ENCODE data around the gene SIX2. TPM values are rescaled to one million over a fixed set of nuclear protein-coding genes. Genes with fewer than 3 reads are reported as not detected.

Gene SIX2
- total and polyA plus RNA-seq, 2 donors (not counting 3 experiments of a cell fraction or from before 2014, with no cell fraction given) = 0.24 to 0.54 TPM

DNA sequence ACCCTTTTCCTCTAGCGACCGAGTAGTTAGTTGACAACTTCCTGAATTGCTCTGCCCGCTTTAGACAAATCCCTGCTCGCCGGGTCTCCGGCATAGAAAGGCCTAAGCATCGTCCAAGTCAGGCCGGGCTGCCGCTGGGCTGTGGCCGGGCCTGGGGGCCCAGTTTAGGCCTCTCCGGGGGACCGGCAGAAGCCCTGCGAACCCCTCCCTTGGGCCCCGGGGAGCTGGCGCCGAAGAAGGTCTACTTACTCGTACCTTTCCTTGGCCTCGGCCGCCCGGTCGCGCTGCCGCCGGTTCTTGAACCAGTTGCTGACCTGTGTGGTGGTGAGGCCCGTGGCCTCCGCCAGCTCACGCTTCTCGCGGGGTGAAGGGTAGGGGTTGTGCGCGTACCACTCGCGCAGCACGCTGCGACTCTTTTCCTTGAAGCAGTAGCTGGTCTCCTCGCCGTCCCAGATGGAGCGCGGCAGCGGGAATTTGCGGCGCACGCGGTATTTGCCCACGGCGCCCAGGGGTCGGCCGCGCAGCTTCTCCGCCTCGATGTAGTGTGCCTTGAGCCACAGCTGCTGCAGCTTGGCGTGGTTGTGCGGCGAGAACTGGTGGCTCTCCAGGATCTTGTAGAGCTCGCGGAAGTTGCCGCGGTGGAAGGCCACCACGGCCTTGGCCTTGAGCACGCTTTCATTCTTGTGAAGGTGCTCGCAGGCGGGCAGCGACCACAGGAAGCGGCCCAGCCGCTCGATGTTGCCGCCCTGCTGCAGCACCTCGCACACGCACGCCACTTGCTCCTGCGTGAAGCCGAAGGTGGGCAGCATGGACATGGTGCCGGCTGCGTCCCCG, 739 bp downstream of the SIX2 start:
- ChIA-PET CTCF (interaction anchor here (0.6 to 3.3 kb wide), 7 partner anchors 10 to 577 kb away, joined by 3 to 13 read pairs (median 5); no protein-coding TSS in a partner anchor), POLR2A (no interaction called here)
- Histone ChIP-seq H3K27me3 (ENCODE audit: control insufficient read depth in 2 of 2, insufficient read depth in 2 of 2, low read length in 2 of 2) (peaks cover 66 to 86% of the 10 kb centered on the region in 2 experiments), H3K4me3 (replicated peaks in 1 of 3; ENCODE audit: insufficient read depth in 1 of 3, low read depth in 1 of 3, low read length in 3 of 3) (peak overlapping the region in 2 of 3 experiments; percentile 1 to 18), H3K4me1 (ENCODE audit: control insufficient read depth, extremely low read depth, insufficient read depth, low read length) (peaks cover 20% of the 10 kb centered on the region), H2AFZ (ENCODE audit: low read depth, low read length) (peak overlapping the region; percentile 65), H3K9me1 (replicated peaks; ENCODE audit: control insufficient read depth, extremely low read depth, insufficient read depth, low read length) (no peaks in the 10 kb centered on the region), H3K9me3 (replicated peaks; ENCODE audit: control insufficient read depth, insufficient read depth, low read length) (no peaks in the 10 kb centered on the region), H4K20me1 (replicated peaks; ENCODE audit: control insufficient read depth, extremely low read depth, insufficient read depth, low read length) (no peaks in the 10 kb centered on the region), H3K4me2 (ENCODE audit: insufficient read depth, low read length) (peak overlapping the region; percentile 70), H3K36me3 (ENCODE audit: control insufficient read depth in 2 of 2, extremely low read depth in 1 of 2, insufficient read depth in 2 of 2, low read length in 2 of 2) (no peaks in the 10 kb centered on the region), H3K79me2 (ENCODE audit: control insufficient read depth, insufficient read depth, low read length) (no peaks in the 10 kb centered on the region), H3K9ac (replicated peaks; ENCODE audit: extremely low read depth, insufficient read depth, low read length) (no peak overlapping the region), H3K27ac (ENCODE audit: insufficient read depth, low read depth, low read length) (no peak overlapping the region)
- intact Hi-C loops (cut with micrococcal nuclease) = loop anchor here (1.0 to 5.0 kb wide), 2 partner anchors 17 to 344 kb away; no protein-coding TSS in a partner anchor
- BruUV-seq (replicated peaks) = no TSS peak
- TF ChIP-seq, protein P1, sequence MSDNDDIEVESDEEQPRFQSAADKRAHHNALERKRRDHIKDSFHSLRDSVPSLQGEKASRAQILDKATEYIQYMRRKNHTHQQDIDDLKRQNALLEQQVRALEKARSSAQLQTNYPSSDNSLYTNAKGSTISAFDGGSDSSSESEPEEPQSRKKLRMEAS (IDR thresholded peaks at IDR 0.05; ENCODE audit: insufficient read depth, insufficient read length) = no peak
- TF ChIP-seq, protein P2, sequence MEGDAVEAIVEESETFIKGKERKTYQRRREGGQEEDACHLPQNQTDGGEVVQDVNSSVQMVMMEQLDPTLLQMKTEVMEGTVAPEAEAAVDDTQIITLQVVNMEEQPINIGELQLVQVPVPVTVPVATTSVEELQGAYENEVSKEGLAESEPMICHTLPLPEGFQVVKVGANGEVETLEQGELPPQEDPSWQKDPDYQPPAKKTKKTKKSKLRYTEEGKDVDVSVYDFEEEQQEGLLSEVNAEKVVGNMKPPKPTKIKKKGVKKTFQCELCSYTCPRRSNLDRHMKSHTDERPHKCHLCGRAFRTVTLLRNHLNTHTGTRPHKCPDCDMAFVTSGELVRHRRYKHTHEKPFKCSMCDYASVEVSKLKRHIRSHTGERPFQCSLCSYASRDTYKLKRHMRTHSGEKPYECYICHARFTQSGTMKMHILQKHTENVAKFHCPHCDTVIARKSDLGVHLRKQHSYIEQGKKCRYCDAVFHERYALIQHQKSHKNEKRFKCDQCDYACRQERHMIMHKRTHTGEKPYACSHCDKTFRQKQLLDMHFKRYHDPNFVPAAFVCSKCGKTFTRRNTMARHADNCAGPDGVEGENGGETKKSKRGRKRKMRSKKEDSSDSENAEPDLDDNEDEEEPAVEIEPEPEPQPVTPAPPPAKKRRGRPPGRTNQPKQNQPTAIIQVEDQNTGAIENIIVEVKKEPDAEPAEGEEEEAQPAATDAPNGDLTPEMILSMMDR (IDR thresholded peaks at IDR 0.05; ENCODE audit: extremely low read depth in 1 of 2, insufficient read depth in 1 of 2, low read depth in 1 of 2, low read length in 2 of 2) = peak in 1 of 2 donors; percentile 14
- TF ChIP-seq EZH2 (IDR thresholded peaks at IDR 0.05; ENCODE audit: borderline replicate concordance, low read depth, low read length, severe bottlenecking) (peak; percentile 96), GATA2 (IDR thresholded peaks at IDR 0.05; ENCODE audit: insufficient read depth, insufficient read length, low read depth, low read length) (no peak)
- DNase-seq (ENCODE audit: low read depth, low spot score) = peak; percentile 14
- dilution Hi-C loops (cut with MboI; ENCODE audit: extremely low pct_ligation_motif_present, low sequenced_read_pairs) = no loop called here
- FAIRE-seq = peak; percentile 46

All from endothelial cell of umbilical vein (primary cell).